MCF 10A (cell line): Measurements from ENCODE around the gene ADAMTSL3. TPM values are rescaled to one million over a fixed set of nuclear protein-coding genes. Genes with fewer than 3 reads are reported as not detected.

ENCODE experiments used
- total RNA-seq: library from RNA; stranded (reverse); gene quantifications from 2 replicates; pipeline ENCODE4 v1.2.3, GENCODE V29; 2022

ADAMTSL3 gene
- total RNA-seq, 1 experiment from 2014 or later, result 1.2 TPM

Other genes starting within 250 kb of the ADAMTSL3 start
- gene SH3GL3, start 206.8 kb upstream of the ADAMTSL3 start, total RNA-seq, result 0.19 TPM in 1 of 2 replicates, not detected in the other